Endothelial cell of umbilical vein (primary cell): Measurements from ENCODE around the gene CBFA2T3. TPM values are rescaled to one million over a fixed set of nuclear protein-coding genes. Genes with fewer than 3 reads are reported as not detected.

ENCODE experiments used
- BruUV-seq: library from RNA; stranded (reverse); fragments of 400-500 nt; replicated peaks from 2 replicates; lab custom pipeline; 2021; lab: Mats Ljungman, UMichigan
- CTCF ChIA-PET: fragments of 300-600, 350-600 bp; sonication (Branson Sonifier 250); formaldehyde crosslinking; loops from one replicate; lab custom pipeline; 2021; ENCODE audit warnings: antibody characterized with exemption, inconsistent platforms; lab: Charles Lee
- POLR2A ChIA-PET: fragments of 300-600, 350-600 bp; sonication (Branson Sonifier 250); formaldehyde crosslinking; loops from one replicate; lab custom pipeline; 2021; ENCODE audit warnings: antibody characterized with exemption, inconsistent platforms; lab: Charles Lee
- DNase-seq: peaks from one replicate; pipeline ENCODE4 v3.0.0-alpha.2; 2011; ENCODE audit warnings: low read depth, low spot score
- FAIRE-seq: peaks from 2 replicates; lab custom pipeline; 2011; peaks lifted over from hg19 to GRCh38; lab: Jason Lieb, UNC
- H2AFZ ChIP-seq: 2 replicates; pipeline ENCODE4 v1.6.0; 2012; ENCODE audit warnings: low read depth, low read length, control low read depth, inconsistent platforms
- H3K27ac ChIP-seq: 2 replicates; pipeline ENCODE4 v1.5.1; 2011; ENCODE audit warnings: low read depth, mild to moderate bottlenecking, control low read depth, low read length, moderate library complexity; ENCODE audit not compliant: insufficient read depth
- H3K27me3 ChIP-seq, 2 experiments: 2 replicates each; pipeline versions ENCODE4 v1.6.0 to v1.6.1; 2011; ENCODE audit warnings: low read length in 2 of 2, mixed read lengths in 1 of 2; ENCODE audit not compliant: control insufficient read depth in 2 of 2, insufficient read depth in 2 of 2
- H3K36me3 ChIP-seq, 2 experiments: 2 replicates in 1 of 2; 3 replicates in 1 of 2; pipeline ENCODE4 v1.5.1; 2011; ENCODE audit warnings: low read length in 2 of 2, mild to moderate bottlenecking in 1 of 2, moderate library complexity in 1 of 2; ENCODE audit not compliant: control insufficient read depth in 2 of 2, insufficient read depth in 2 of 2; ENCODE audit errors: extremely low read depth in 1 of 2
- H3K4me1 ChIP-seq: 3 replicates; pipeline ENCODE4 v1.5.1; 2011; ENCODE audit warnings: mild to moderate bottlenecking, low read length; ENCODE audit not compliant: control insufficient read depth, insufficient read depth; ENCODE audit errors: extremely low read depth
- H3K4me2 ChIP-seq: 2 replicates; pipeline ENCODE4 v1.6.1; 2011; ENCODE audit warnings: low read length, control low read depth, mixed read lengths; ENCODE audit not compliant: insufficient read depth
- H3K4me3 ChIP-seq, 3 experiments: fragments of 200-600 bp in 1 of 3; sonication (generic), shearing (Covaris generic) in 1 of 3; replicated peaks in 1 of 3; 2 replicates each; pipeline ENCODE4 v1.5.1; 2011 to 2016; ENCODE audit warnings: control low read depth in 3 of 3, low read length in 3 of 3, mild to moderate bottlenecking in 2 of 3, inconsistent platforms in 1 of 3, low read depth in 1 of 3, moderate library complexity in 1 of 3; ENCODE audit not compliant: insufficient read depth in 1 of 3
- H3K79me2 ChIP-seq: 2 replicates; pipeline ENCODE4 v1.6.0; 2012; ENCODE audit warnings: low read length, inconsistent platforms; ENCODE audit not compliant: control insufficient read depth, insufficient read depth
- H3K9ac ChIP-seq: replicated peaks from 2 replicates; pipeline ENCODE3; 2011; ENCODE audit warnings: low read length, control low read depth; ENCODE audit not compliant: insufficient read depth; ENCODE audit errors: extremely low read depth
- H3K9me1 ChIP-seq: replicated peaks from 3 replicates; pipeline ENCODE4 v1.6.0; 2011; ENCODE audit warnings: mild to moderate bottlenecking, low read length; ENCODE audit not compliant: control insufficient read depth, insufficient read depth; ENCODE audit errors: extremely low read depth
- H3K9me3 ChIP-seq: replicated peaks from 2 replicates; pipeline ENCODE4 v1.5.1; 2012; ENCODE audit warnings: low read length, inconsistent platforms; ENCODE audit not compliant: control insufficient read depth, insufficient read depth
- H4K20me1 ChIP-seq: replicated peaks from 2 replicates; pipeline ENCODE3; 2011; ENCODE audit warnings: mild to moderate bottlenecking, low read length; ENCODE audit not compliant: control insufficient read depth, insufficient read depth; ENCODE audit errors: extremely low read depth
- CTCF ChIP-seq, 2 donors: IDR thresholded peaks; 1 replicate in 1 of 2; 2 replicates in 1 of 2; pipeline ENCODE4 v1.5.1; 2011; ENCODE audit warnings: low read length in 2 of 2, mild to moderate bottlenecking in 2 of 2, moderate library complexity in 2 of 2, control low read depth in 1 of 2, inconsistent platforms in 1 of 2, low read depth in 1 of 2; ENCODE audit not compliant: insufficient read depth in 1 of 2; ENCODE audit errors: extremely low read depth in 1 of 2
- MYC ChIP-seq: IDR thresholded peaks from one replicate; pipeline ENCODE4 v1.6.1; 2011; ENCODE audit warnings: mild to moderate bottlenecking, low read depth, low read length
- POLR2AphosphoS5 ChIP-seq: IDR thresholded peaks from 2 replicates; pipeline ENCODE4 v1.6.1; 2012; ENCODE audit warnings: low read depth, mild to moderate bottlenecking, control low read depth, low read length, moderate library complexity; ENCODE audit not compliant: insufficient read depth
- dilution Hi-C: fragments of 300-500 bp; cut with MboI; formaldehyde crosslinking; loops from one replicate; pipeline ENCODE4 v1.15.0; 2019; ENCODE audit warnings: low sequenced_read_pairs; ENCODE audit not compliant: extremely low pct_ligation_motif_present
- intact Hi-C: fragments of 100-400 bp; cut with micrococcal nuclease; formaldehyde crosslinking; loops from one replicate; pipeline ENCODE4 v1.10.0; 2022
- polyA plus RNA-seq, 4 experiments: library from polyadenylated mRNA; depleted of rRNA in 3 of 4; stranded (reverse) in 3 of 4; unstranded in 1 of 4; fragments of >200 nt; gene quantifications; 2 replicates each; pipeline versions ENCODE4 v1.2.1 to v1.2.3, GENCODE V29; 2011 to 2012; ENCODE audit warnings: missing spikeins in 1 of 4
- total RNA-seq: library from RNA; stranded (reverse); gene quantifications from 2 replicates; pipeline ENCODE4 v1.2.3, GENCODE V29; 2021

Gene CBFA2T3
- total and polyA plus RNA-seq, 2 donors (not counting 3 experiments of a cell fraction or from before 2014, with no cell fraction given) = not detected

DNA sequence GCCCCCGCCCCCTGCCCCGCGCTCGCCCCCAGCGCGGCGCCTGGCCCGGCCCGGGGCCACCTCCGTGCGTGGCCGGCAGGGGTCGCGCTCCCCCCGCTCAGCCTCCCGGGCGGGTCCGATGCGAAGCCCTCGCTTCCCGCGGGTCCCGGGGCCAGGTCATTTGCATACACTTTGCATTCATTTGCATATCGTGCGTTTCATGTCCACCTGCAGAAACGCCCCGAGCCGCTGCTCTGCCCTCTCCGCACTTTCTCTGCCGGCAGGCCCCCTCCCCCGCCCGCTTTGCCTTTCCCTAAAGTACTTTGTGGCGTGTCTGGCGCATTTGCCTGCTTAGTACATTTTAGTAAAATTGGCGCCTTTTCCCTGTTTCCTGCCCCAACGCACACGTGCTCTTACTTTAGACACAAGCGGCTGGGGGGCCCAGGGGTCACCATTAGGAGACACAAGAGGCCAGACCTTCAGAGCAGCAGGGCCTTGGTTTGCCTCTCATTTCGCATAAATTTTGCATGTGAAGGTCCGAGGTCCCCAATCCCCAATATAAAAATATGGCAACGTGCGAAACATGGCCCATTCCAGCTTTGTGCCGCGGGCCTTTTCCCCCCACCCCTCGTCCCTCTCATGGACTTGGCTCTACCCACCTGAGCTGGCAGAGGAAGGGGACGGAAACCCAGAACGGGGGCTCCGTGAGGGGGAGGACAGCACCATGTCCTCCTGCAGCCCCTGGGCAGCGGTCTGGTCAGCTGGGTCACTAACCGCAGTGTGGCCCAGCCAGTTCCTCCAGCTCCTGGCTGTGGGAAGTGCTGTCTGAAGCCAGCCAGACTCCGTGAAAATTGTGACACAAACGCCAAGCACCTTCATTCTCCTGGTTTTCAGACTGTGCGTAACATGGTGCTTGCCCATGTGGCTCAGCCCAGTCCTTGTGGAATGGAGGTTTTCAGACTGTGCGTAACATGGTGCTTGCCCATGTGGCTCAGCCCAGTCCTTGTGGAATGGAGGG lies 34.8 kb downstream of the CBFA2T3 start:
- ChIA-PET POLR2A (no interaction called here), CTCF (interaction anchor here (0.7 to 1.4 kb wide), 7 partner anchors 9 to 274 kb away, joined by 3 to 9 read pairs (median 5); no protein-coding TSS in a partner anchor)
- H3K4me1 ChIP-seq = no peaks in the 10 kb centered on the region
- H2AFZ ChIP-seq = no peak overlapping the region
- no TSS peak for BruUV-seq
- H4K20me1 ChIP-seq = no peaks in the 10 kb centered on the region
- no peak overlapping the region for H3K27ac ChIP-seq
- no peaks in the 10 kb centered on the region for H3K36me3 ChIP-seq
- H3K4me2 ChIP-seq = no peak overlapping the region
- H3K9ac ChIP-seq = no peak overlapping the region
- dilution Hi-C loops = no loop called here
- H3K27me3 ChIP-seq = peaks cover 26 to 32% of the 10 kb centered on the region in 2 experiments
- no peaks in the 10 kb centered on the region for H3K9me3 ChIP-seq
- no peak for TF ChIP-seq MYC
- TF ChIP-seq CTCF (IDR thresholded peaks at IDR 0.05; ENCODE audit: extremely low read depth in 1 of 2, insufficient read depth in 1 of 2, low read depth in 1 of 2, low read length in 2 of 2) = peak; percentile 55 to 67
- no peak for TF ChIP-seq POLR2AphosphoS5
- no peaks in the 10 kb centered on the region for H3K79me2 ChIP-seq
- H3K4me3 ChIP-seq = no peak overlapping the region
- DNase-seq = no peak
- no peaks in the 10 kb centered on the region for H3K9me1 ChIP-seq
- intact Hi-C loops = loop anchor here (1.0 to 5.0 kb wide), 5 partner anchors 21 to 345 kb away; partner anchors contain the start of gene ZNF778
- no peak for FAIRE-seq
